ENCODE data around the gene LIMCH1.
"Not testable (repeated sequence)": the region's sequence is repeated elsewhere in the genome, so short reads cannot be mapped to it uniquely, and the experiment has no call there.

LIMCH1 gene

GRCh38 chr4:41644288-41644914 is 106.4 kb downstream of the LIMCH1 start:
- DNase-seq (ENCODE audit: low read depth in 2 of 2) = no peak

GRCh38 chr4:41644915-41645295 is 106.9 kb downstream of the LIMCH1 start:
- DNase-seq (ENCODE audit: low read depth in 2 of 2) = no peak

- DNase-seq (ENCODE audit: low read depth in 2 of 2) = no peak
Measured at GRCh38 chr4:41645728-41646390, 107.9 kb downstream of the LIMCH1 start.

DNA sequence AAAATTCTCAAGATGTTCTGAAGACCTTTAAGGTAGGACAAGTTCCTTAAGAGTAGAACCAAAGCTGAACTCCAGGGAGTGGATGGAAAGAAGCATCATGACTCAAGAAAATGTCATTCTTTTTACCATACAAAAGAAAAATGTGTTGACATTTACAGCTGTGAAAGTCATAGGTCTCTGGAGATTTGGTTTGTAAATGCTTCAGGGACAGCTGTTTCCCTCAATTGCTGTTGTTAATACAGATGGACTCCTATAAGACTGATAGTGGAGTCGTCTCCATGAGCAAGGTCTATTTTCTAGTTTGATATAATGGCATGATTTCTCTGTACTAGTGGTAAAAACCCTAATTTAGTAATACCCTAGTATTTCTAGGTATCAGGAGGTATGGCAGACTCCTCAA is 108.9 kb downstream of the LIMCH1 start:
- DNase-seq (ENCODE audit: low read depth in 2 of 2) = no peak

GRCh38 chr4:41647383-41647782 is 109.4 kb downstream of the LIMCH1 start:
- DNase-seq (ENCODE audit: low read depth in 2 of 2) = no peak

DNA sequence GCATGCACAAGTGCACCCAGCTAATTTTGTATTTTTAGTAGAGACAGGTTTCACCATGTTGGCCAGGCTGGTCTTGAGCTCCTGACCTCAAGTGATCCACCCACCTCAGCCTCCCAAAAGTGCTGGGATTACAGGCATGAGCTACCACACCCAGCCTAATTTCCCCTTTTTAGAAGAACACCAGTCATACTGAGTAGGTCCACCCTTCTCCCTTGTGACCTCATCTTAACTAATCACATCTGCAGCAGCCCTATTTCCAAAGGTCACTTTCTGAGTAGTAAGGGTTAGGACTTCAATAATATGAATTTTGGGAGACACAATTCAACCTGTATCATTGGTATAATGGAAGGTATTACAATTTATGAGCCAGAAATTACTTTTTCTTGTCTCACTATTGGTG is 113.2 kb downstream of the LIMCH1 start:
- not testable (repeated sequence) for DNase-seq (ENCODE audit: low read depth in 2 of 2)

DNA sequence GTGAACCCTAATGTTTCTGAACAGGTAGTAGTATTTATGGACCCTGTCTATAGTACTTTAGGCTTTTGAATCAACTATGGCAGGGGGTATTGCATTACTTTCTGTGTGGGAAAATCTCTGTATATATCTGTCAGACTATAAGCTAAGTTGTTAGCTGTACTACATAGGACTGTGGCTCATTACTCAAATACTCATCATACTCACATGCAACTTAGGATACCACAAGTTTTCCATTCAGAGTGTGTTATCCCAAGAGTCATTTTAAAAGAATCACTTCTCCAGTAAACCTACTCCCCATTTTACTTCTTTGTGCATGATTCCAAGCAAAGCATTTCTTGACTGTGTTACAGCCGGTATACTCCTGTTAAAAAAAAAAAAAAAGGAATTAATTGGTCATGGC is 115.0 kb downstream of the LIMCH1 start:
- DNase-seq (ENCODE audit: low read depth in 2 of 2) = no peak

GRCh38 chr4:41653523-41653922 is 115.6 kb downstream of the LIMCH1 start:
- no peak for DNase-seq (ENCODE audit: low read depth in 2 of 2)

GRCh38 chr4:41655177-41655576 is 117.2 kb downstream of the LIMCH1 start:
- DNase-seq (ENCODE audit: low read depth in 2 of 2) = no peak

DNA sequence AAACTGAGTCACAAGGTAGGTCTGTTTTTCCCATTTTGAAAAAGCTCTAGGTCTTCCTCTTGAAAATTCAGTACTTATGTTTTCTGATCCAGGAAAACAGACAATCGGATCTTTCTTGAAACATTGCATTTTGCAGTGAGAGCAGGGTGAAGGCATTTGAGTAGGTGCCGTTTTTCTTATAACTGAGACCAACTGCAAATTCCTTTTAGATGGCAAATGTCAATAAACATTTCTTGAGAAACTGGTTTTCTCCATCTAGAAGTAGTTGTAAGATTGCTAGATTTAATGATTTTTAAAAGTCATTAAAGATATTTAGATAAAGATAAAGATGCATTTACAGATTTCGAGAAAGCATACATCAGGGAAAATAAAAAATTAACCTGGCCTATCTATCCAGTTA is 118.1 kb downstream of the LIMCH1 start:
- DNase-seq (ENCODE audit: low read depth in 2 of 2) = no peak

GRCh38 chr4:41656572-41657520 is 118.9 kb downstream of the LIMCH1 start:
- DNase-seq (ENCODE audit: low read depth in 2 of 2) = no peak

GRCh38 chr4:41657561-41657960 is 119.6 kb downstream of the LIMCH1 start:
- DNase-seq (ENCODE audit: low read depth in 2 of 2) = no peak

- no peak for DNase-seq (ENCODE audit: low read depth in 2 of 2)
Measured at GRCh38 chr4:41658163-41658562, 120.2 kb downstream of the LIMCH1 start.

DNA sequence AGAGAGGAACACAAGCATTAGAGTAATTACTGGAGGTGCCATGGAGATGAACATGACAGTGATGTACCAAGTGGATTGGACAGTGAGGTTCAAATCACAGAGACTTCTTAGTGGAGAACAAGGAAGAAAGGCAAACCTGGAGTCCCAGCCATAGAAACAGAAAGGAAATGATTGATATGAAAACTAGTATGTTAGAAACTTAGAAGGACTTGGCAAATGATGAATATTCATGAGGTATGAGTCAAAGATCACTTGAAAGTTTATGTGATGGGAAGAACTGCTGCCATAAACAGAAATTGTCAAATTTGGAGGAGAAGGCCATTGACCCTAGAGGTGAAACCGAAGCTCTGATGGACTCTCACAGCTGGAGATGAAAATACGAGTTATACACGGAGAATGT is 122.4 kb downstream of the LIMCH1 start:
- no peak for DNase-seq (ENCODE audit: low read depth in 2 of 2)

DNA sequence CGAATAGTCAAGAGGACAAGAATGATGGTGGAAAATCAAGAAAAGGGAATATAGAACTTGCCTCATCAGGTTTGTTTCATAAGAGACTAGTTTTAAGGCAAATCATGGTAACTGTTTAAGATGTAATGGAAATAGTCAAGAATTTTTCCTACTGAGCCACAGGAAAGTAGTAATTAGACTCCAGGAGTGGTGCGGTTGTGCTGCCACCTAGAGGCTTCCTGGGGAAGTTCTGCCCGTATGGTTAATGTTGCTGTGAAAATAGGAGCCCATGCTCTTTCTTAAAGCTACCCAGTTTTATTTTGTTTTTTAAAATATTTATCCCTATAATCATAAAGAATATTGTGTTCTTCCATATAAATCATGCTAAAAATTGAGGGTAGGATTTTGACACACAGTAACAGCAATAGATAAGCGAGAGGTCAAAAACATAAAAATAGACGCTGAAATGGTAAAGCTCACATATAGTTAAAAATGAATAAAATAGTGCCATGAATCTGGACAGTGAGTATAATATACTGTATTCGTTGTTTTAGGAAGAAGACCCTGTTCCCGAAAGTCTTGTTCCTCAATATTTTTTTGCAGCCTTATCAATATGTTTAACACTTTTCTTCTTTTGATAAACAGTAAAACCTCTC is 123.6 kb downstream of the LIMCH1 start:
- DNase-seq (ENCODE audit: low read depth in 2 of 2) = no peak

DNA sequence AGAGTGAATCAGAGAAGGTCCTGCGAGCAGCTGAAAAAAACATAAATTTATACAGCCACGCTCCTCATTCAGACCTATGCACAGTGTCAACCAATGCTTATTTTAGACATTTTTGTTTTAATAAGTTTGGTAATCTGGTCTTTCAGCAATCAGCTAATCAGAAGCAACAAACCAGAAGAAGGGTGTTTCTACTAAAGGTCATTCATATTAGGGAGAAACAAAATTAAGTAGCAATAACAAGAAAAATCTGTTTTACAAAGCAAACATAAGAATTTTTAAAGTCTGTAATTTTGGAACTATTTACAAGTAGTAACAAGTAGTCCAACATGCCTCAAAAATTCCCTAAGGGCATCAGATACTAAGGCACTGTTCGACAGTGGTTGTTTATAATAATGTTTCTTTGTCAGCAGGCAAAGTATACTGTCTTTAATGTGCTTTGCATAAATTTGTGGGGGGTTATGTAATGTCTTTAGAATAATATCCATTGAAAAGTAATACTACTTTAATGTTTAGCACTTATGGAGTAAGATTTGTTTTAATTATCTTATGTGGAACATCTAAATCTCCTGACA is 127.8 kb downstream of the LIMCH1 start:
- no peak for DNase-seq (ENCODE audit: low read depth in 2 of 2)

DNA sequence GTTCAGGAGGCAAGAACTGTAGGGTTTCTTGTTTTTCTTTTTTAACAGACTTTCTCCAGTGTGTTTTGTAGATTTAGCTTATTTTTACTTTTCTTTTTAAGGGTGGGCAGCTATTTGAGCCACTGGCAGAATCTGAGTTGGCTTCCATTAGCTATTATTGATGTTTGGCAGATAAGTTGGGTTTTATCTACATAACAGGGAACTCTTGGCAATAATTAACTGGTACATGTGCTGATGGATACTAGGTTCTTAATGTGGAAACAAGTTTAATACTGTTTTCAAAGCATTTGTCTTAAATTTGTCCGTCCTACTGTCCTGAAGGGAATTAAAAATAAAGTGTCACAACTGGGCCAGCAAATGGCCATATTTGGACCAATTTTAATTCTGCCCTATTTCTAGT is 130.1 kb downstream of the LIMCH1 start:
- DNase-seq (ENCODE audit: low read depth in 2 of 2) = no peak

DNA sequence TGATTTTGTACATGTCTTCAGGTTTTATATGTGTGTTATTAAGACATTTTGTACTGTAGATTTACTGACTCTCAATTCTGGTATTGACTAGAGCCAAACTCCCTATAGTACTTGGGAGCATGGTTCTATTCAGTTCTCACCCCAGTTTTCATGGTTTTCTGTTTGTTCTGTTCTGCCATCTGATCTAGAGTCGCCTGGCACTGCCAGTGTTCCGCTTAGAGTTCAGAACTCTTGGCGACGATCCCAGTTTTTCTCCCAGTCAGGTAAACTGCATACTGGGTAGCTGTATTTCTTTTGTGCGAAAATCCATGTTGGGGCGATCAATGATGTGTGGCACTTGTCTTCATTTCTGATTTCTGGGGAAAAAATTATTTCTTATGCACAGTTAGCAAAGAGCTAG is 132.6 kb downstream of the LIMCH1 start:
- DNase-seq (ENCODE audit: low read depth in 2 of 2) = no peak

GRCh38 chr4:41670982-41671381 is 133.0 kb downstream of the LIMCH1 start:
- no peak for DNase-seq (ENCODE audit: low read depth in 2 of 2)

DNA sequence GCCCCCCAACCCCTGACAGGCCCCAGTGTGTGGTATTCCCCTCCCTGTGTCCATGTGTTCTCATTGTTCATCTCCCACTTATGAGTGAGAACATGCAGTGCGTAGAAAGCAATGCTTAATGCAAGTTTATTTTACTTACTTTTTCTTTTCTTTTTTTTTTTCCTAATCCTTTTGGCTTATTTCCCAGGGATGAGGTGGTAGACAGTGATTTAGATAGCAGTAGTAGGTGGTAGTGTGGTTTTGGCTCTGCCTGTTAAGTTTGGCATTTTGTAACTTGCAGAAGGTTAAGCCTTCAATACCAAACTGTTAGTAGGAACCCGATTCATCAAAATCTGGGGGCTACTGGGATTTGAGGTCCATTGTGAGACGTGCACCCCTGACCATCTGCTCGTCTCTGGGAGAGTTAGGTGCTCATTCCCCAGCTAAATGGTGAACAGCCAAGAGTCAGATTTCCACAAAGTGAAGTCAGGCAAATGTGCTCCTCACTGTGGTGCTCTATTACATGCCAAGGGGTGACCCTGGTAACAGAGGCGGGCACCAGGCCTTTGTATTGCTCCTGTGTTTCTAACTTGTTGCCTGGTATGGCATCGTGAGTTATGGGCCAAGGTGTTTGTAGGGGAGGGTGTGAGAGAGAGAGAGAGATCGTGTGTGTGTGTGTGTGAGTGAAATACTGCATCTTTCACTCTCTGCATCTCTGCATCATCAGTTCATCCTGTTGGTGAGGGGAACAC is 140.3 kb downstream of the LIMCH1 start:
- DNase-seq (ENCODE audit: low read depth in 2 of 2) = no peak

- no peak for DNase-seq (ENCODE audit: low read depth in 2 of 2)
Measured at GRCh38 chr4:41678951-41679350, 141.0 kb downstream of the LIMCH1 start.
